HEK293 (cell line): ENCODE measurements around the gene SIM2.

Source experiments
- CTCF ChIA-PET: fragments of 350-600 bp; formaldehyde crosslinking; extraction: SDS; loops from one replicate; lab custom pipeline; 2021; ENCODE audit warnings: antibody characterized with exemption; lab: Yijun Ruan, JAX
- POLR2A ChIA-PET: fragments of 300-600 bp; formaldehyde crosslinking; extraction: SDS; loops from one replicate; lab custom pipeline; 2020; ENCODE audit warnings: antibody characterized with exemption, inconsistent platforms; lab: Yijun Ruan, JAX
- H3K27ac ChIP-seq: fragments of 200-500 bp; sonication (Bioruptor generic); 2 replicates; pipeline ENCODE4 v1.5.1; 2014; ENCODE audit warnings: low read depth, low read length, control low read depth, inconsistent platforms; ENCODE audit errors: extremely low read depth
- H3K36me3 ChIP-seq, 2 experiments: fragments of 200-500 bp in 1 of 2; sonication (Bioruptor generic) in 1 of 2; 1 replicate in 1 of 2; 2 replicates in 1 of 2; pipeline ENCODE4 v1.5.1; 2014 to 2017; ENCODE audit warnings: inconsistent platforms in 2 of 2, low read length in 2 of 2; ENCODE audit not compliant: control insufficient read depth in 2 of 2, insufficient read depth in 1 of 2
- H3K4me1 ChIP-seq: fragments of 200-500 bp; sonication (Bioruptor generic); 2 replicates; pipeline ENCODE4 v1.5.1; 2014; ENCODE audit warnings: mild to moderate bottlenecking, low read length, inconsistent platforms; ENCODE audit not compliant: control insufficient read depth, insufficient read depth
- H3K4me3 ChIP-seq: 2 replicates; pipeline ENCODE4 v1.5.1; 2011; ENCODE audit warnings: low read depth, mild to moderate bottlenecking, control low read depth, low read length, moderate library complexity
- H3K9me3 ChIP-seq: fragments of 200-500 bp; sonication (Bioruptor generic); 2 replicates; pipeline ENCODE4 v1.5.1; 2014; ENCODE audit warnings: low read depth, low read length, inconsistent platforms; ENCODE audit not compliant: control insufficient read depth, insufficient read depth
- GLIS2 ChIP-seq: fragments of 450-650 bp; formaldehyde crosslinking; IDR thresholded peaks from 2 replicates; pipeline ENCODE4 v1.5.1; 2016; ENCODE audit warnings: missing biosample characterization, missing genetic modification characterization
- KLF16 ChIP-seq: fragments of 450-650 bp; formaldehyde crosslinking; IDR thresholded peaks from 2 replicates; pipeline ENCODE4 v1.5.1; 2017; ENCODE audit warnings: missing biosample characterization, missing genetic modification characterization
- OVOL3 ChIP-seq: fragments of 450-650 bp; formaldehyde crosslinking; IDR thresholded peaks from 2 replicates; pipeline ENCODE4 v1.5.1; 2016; ENCODE audit warnings: missing biosample characterization, missing genetic modification characterization
- PRDM10 ChIP-seq: fragments of 450-650 bp; formaldehyde crosslinking; IDR thresholded peaks from 2 replicates; pipeline ENCODE4 v1.5.1; 2016; ENCODE audit warnings: missing biosample characterization, missing genetic modification characterization
- REST ChIP-seq: fragments of 450-650 bp; formaldehyde crosslinking; IDR thresholded peaks from 2 replicates; pipeline ENCODE4 v1.5.1; 2016; ENCODE audit warnings: missing biosample characterization, missing genetic modification characterization
- ZBTB21 ChIP-seq: fragments of 450-650 bp; formaldehyde crosslinking; IDR thresholded peaks from 2 replicates; pipeline ENCODE4 v1.5.1; 2017; ENCODE audit warnings: missing biosample characterization, missing genetic modification characterization
- ZBTB48 ChIP-seq: fragments of 450-650 bp; formaldehyde crosslinking; IDR thresholded peaks from 2 replicates; pipeline ENCODE4 v1.5.1; 2016; ENCODE audit warnings: missing biosample characterization, missing genetic modification characterization
- ZIC2 ChIP-seq: fragments of 450-650 bp; formaldehyde crosslinking; IDR thresholded peaks from 2 replicates; pipeline ENCODE4 v1.5.1; 2016; ENCODE audit warnings: missing biosample characterization, missing genetic modification characterization
- ZNF112 ChIP-seq: fragments of 450-650 bp; formaldehyde crosslinking; IDR thresholded peaks from 2 replicates; pipeline ENCODE4 v1.5.0; 2017; ENCODE audit warnings: missing biosample characterization, missing genetic modification characterization
- ZNF148 ChIP-seq: fragments of 450-650 bp; formaldehyde crosslinking; IDR thresholded peaks from 2 replicates; pipeline ENCODE4 v1.5.0; 2017; ENCODE audit warnings: missing biosample characterization, missing genetic modification characterization, borderline replicate concordance
- ZNF266 ChIP-seq: fragments of 450-650 bp; formaldehyde crosslinking; IDR thresholded peaks from 2 replicates; pipeline ENCODE4 v1.5.1; 2016; ENCODE audit warnings: missing biosample characterization, missing genetic modification characterization, low read depth
- ZNF324 ChIP-seq: fragments of 450-650 bp; formaldehyde crosslinking; IDR thresholded peaks from 2 replicates; pipeline ENCODE4 v1.5.1; 2016; ENCODE audit warnings: missing biosample characterization, missing genetic modification characterization
- ZNF423 ChIP-seq: fragments of 450-650 bp; formaldehyde crosslinking; IDR thresholded peaks from 2 replicates; pipeline ENCODE4 v1.5.1; 2016; ENCODE audit warnings: missing biosample characterization, missing genetic modification characterization
- ZNF513 ChIP-seq: fragments of 450-650 bp; IDR thresholded peaks from 2 replicates; pipeline ENCODE4 v1.5.1; 2018; ENCODE audit warnings: missing biosample characterization, missing genetic modification characterization
- ZNF571 ChIP-seq: fragments of 450-650 bp; formaldehyde crosslinking; IDR thresholded peaks from 2 replicates; pipeline ENCODE4 v1.5.0; 2017; ENCODE audit warnings: missing biosample characterization, missing genetic modification characterization
- ZNF660 ChIP-seq: fragments of 450-650 bp; IDR thresholded peaks from 2 replicates; pipeline ENCODE4 v1.5.1; 2018; ENCODE audit warnings: missing biosample characterization, mild to moderate bottlenecking, missing genetic modification characterization
- ZNF791 ChIP-seq: fragments of 450-650 bp; formaldehyde crosslinking; IDR thresholded peaks from 2 replicates; pipeline ENCODE4 v1.5.1; 2016; ENCODE audit warnings: missing biosample characterization, missing genetic modification characterization
- ZNF837 ChIP-seq: fragments of 450-650 bp; formaldehyde crosslinking; IDR thresholded peaks from 2 replicates; pipeline ENCODE4 v1.5.1; 2016; ENCODE audit warnings: missing biosample characterization, missing genetic modification characterization
- ZSCAN5A ChIP-seq: fragments of 450-650 bp; formaldehyde crosslinking; IDR thresholded peaks from 2 replicates; pipeline ENCODE4 v1.5.1; 2016; ENCODE audit warnings: missing biosample characterization, missing genetic modification characterization

SIM2 gene

GRCh38 chr21:36698385-36698980 lies 432 bp upstream of the SIM2 start (continued):
- TF ChIP-seq GLIS2 (tag by site-specific recombination) (peak; percentile 45; the same call in 1 of the 2 replicates), ZBTB48 (tag by site-specific recombination) (peak; percentile 61), ZNF513 (tag by site-specific recombination) (no peak), OVOL3 (tag by site-specific recombination) (no peak), ZNF423 (peak; percentile 94), ZSCAN5A (tag by site-specific recombination) (peak; percentile 49; the same call in 1 of the 2 replicates), PRDM10 (peak; percentile 48; the same call in 1 of the 2 replicates), ZNF324 (0 out of 2 replicates have a peak, but pooled peaks have one; percentile 29), ZNF837 (tag by site-specific recombination) (no peak), KLF16 (peak; percentile 59; the same call in 1 of the 2 replicates)

GRCh38 chr21:36699546-36700294 lies 805 bp downstream of the SIM2 start:
- H3K27ac ChIP-seq = peak overlapping the region; percentile 91
- POLR2A ChIA-PET = interaction anchor here (0.6 to 1.6 kb wide), 2 partner anchors 9 to 584 kb away, joined by 3 to 5 read pairs; no protein-coding TSS in a partner anchor
- peak overlapping the region; percentile 73 for H3K4me3 ChIP-seq
- no peaks in the 10 kb centered on the region for H3K9me3 ChIP-seq
- no peaks in the 10 kb centered on the region for H3K36me3 ChIP-seq
- peaks cover 4% of the 10 kb centered on the region; the same call in 1 of the 2 replicates for H3K4me1 ChIP-seq
- CTCF ChIA-PET = interaction anchor here (0.7 to 2.9 kb wide), 6 partner anchors 69 to 290 kb away, joined by 3 to 12 read pairs (median 3); no protein-coding TSS in a partner anchor
- TF ChIP-seq ZBTB21 (tag by site-specific recombination) (no peak), ZNF266 (tag by site-specific recombination) (no peak), ZNF571 (tag by site-specific recombination) (no peak), ZNF148 (tag by site-specific recombination) (no peak), ZNF837 (tag by site-specific recombination) (no peak), ZNF423 (0 out of 2 replicates have a peak, but pooled peaks have one; percentile 31), ZIC2 (tag by site-specific recombination) (peak; percentile 9; the same call in 1 of the 2 replicates), ZNF660 (no peak), ZNF791 (tag by site-specific recombination) (no peak; the same call in 1 of the 2 replicates), ZNF112 (tag by site-specific recombination) (no peak), REST (tag by site-specific recombination) (no peak), GLIS2 (tag by site-specific recombination) (peak; percentile 46; the same call in 1 of the 2 replicates)
